NK-92 (cell line): ENCODE results near the gene RFLNA.

Source experiments
- DNase-seq: peaks from one replicate; lab custom pipeline; 2025; ENCODE audit not compliant: unreplicated experiment; lab: John Stamatoyannopoulos, UW

Gene RFLNA

DNA sequence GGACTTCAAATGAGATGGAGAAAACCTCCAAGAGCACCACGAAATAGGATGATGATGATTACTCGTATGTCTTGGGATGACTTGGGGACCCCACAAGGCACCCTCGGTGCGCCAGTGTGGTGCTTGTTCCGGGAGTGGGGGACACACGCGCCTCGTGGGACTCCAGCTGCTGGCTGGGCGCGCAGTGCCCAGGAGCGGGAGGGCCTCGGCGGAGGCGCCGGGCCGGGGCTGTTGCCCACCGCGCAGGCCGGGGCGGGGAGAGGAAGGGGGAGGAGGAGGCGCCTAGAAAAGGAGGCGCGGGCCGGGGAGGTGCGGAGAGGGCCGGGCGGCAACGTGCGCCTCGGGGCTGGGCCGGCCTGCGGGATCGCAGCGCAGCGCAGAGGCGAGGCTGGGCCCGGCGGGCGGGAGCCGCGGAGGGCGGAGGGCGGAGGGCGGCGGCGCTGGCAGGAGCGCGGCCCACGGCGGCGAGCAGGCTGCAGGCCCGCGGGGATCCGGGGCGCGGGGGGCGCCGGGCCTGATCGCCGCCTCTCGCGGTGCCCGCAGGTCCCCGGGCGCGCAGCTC, at the start of gene RFLNA:
Gene RFLNA, plus strand, starts transcription at position 314 of the 562 bp plus-strand sequence. CDS start 337 bp downstream, outside the sequence.
- DNase-seq, result no peak

DNA sequence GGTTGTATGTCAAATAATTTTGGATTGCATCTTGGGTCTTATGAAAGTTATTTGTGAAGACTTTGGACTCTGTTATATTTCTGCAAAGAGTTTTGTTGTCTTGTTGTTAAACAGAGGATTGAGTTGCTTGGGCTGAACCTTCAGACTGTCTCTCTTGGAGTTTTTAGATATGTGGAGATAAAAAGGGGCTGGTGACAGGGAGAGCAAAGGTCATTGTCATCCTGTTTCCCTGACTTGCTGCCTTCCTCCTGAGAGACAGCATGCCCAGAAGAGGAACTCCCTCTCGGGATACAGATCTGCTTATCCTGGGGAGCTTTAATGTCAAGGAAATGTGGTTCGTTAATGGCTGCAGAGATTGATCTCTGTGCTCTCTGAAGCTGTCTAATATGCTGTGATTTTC, 47.6 kb upstream of the RFLNA start:
- DNase-seq, result no peak

GRCh38 chr12:124248941-124249825, 45.7 kb upstream of the RFLNA start:
- DNase-seq, result no peak

DNA sequence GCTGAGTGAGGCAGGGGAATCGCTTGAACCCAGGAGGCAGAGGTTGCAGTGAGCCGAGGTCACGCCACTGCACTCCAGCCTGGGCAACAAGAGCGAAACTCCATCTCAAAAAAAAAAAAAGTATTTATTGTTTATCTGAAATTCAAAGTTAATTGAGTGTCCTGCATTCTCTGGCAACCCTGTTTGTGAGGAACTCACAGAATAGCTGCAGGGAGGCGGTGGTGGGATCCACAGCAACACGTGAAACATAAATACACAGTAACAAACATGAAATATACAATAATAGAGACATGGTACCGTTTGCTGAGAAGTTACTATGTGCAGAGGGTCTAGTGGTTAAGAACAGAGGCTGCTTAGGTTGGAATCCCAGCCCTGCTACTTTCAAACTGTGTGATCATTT, 43.7 kb upstream of the RFLNA start:
- no peak for DNase-seq

- DNase-seq, result no peak
These were observed 41.9 kb upstream of the RFLNA start for GRCh38 chr12:124252964-124253363.

GRCh38 chr12:124254126-124254525, 40.8 kb upstream of the RFLNA start:
- no peak for DNase-seq

DNA sequence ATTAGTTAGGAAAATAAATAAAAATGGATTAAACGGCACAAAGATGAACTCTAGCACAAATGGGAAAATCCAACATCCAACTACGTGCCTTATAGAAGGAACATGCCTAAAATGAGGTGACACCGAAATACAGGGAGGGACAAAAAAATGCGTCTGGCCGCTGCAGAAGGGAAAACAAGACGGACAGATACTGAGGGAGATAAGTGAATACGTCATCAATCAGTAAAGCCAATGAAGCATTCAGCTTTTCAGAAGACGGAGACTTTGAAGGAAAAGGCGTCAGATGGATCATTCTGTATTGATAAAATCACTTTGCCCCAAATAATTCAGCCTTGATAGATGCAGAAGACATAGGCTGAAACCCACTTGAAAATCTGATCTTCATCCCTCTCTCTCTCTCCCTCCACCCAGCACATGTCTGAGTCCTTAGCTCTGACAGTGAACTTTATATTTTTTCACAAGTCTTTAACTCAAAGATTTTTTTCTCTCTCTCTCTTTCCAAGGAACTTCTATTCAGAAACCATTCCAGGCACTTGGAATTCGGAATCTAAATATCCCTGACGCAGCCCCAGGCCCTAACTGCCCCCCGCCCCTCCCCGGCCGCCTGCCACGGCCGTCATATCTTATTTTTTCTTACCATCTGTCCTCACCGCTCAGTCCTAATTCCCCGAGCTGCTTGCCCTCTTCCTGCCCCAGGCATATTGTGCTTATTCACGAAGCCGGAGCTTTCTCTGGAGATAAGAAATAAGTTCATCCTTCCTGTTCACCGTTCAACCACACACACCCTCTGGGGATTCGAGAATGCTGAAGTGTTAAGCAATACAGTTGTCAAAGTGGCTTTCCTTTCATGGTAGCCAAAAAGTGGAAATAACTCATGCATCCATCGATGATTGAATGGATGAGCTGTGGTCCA, 35.5 kb upstream of the RFLNA start:
- no peak for DNase-seq

DNA sequence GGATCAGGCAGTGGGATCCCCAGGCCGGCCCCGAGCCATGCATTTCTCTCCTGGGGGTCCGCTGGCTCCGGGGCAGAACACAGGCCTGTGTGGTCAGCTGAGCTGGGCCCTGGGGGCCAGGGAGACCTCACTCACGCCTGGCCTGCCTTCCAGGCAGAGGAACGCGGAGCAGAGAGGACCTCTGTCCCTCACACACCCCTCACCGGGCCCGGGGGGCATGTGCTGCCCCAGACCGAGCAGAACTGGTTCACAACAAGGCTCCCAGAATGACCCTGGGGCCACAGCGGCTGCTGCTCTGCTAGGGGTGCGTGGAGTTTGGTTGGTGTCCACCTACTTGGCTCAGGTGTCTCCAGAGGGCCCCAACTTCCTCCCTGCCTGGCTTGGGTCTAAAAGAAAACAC, 33.0 kb upstream of the RFLNA start:
- no peak for DNase-seq

GRCh38 chr12:124264089-124264795, 30.7 kb upstream of the RFLNA start:
- no peak for DNase-seq

- DNase-seq, result no peak
These were observed 30.0 kb upstream of the RFLNA start for GRCh38 chr12:124264879-124265278.

GRCh38 chr12:124267205-124267778, 27.6 kb upstream of the RFLNA start:
- no peak for DNase-seq

DNA sequence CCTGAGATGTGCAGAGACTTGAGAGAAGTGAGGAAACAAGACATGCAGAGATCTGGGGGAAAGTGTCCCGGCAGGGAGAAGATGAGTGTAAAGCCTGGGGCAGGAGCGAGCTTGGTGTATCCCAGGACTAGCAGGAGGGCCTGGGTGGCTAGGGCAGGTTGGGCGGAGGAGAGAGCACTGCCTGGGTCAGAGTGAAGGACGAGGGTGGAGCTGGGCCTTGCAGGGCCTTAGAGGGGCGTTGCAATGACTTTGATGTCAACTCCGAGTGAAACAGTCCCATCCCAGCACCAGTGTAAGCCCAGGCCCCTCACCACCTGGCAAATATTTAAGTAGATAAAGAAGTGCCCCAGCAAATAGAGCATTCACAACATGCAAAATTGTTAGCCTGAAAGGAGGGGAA, 24.2 kb upstream of the RFLNA start:
- DNase-seq, result no peak

DNA sequence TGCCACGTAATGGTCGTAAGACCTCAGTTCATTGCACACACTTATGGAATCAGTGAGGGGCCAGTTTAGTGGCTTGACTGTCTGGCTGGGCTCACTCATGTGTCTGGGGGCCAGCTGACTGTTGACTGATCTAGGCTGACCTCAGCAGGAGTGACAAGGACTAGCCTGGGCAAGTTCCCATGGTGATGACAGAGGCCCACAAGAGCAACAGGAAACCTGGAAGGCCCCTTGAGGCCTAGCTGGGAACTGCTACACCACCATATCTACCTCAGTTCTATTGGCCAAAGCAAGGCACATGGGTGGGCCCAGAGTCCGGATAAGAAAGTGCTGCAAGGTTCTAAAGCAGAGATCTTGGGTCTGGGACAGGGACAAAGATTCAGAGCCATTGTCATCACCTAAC, 21.3 kb upstream of the RFLNA start:
- DNase-seq, result no peak

- DNase-seq, result no peak
These were observed 18.6 kb upstream of the RFLNA start for GRCh38 chr12:124276337-124276736.

- no peak for DNase-seq
These were observed 17.3 kb upstream of the RFLNA start for GRCh38 chr12:124277394-124278241.

DNA sequence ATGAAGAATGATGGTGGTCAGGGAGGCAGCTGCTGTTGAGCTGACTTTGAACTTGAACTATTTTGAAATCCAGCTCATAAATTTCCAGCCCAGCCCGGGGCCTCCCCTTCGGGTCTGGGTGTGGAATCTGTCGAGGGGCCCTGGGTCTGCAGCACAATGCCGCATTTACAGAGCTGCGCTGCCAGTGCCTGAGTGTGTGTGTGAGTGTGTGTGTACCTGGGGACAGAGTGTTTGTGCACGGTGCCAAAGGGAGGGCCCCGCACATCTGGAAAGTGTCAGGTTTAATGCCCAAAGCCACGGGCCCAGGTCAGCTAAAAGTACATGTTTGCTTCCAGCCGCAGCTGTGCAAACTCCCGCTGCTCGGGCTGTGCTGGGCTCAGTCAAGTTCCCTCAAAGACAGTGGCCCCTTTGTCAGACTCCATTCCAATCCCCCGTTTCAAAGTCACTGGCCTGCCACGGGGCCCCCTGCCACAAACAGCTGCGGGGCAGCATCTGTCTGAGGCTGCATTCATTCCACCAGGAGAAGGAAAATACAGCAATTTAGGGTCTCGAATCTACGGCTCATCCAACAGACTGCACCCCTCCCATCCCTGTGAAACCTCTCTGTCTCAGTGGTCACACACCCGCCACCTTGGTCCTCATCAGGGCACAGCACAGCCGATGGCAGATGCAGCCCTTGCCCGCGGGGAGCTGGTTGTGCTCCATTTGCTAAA, 16.3 kb upstream of the RFLNA start:
- DNase-seq, result no peak

DNA sequence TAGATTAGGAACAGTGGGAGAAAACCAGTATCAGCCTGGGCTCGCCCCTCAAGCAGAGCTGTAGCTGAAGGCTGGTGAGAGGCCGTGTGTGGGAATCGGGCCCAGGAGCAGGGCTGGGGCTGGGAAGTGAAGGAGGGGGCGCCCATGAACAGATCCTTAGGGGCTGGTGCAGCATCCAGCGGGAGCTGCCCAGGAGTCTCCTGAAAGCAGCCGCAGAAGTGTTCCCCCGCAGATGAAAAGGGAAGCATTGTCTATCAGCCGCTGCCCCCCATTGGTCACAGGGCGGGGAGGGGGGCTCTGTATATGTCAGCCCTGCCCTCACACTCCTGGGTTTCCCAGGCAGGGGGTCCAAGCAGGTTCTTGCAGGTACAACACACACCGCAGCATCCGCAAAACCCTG, 15.6 kb upstream of the RFLNA start:
- no peak for DNase-seq

DNA sequence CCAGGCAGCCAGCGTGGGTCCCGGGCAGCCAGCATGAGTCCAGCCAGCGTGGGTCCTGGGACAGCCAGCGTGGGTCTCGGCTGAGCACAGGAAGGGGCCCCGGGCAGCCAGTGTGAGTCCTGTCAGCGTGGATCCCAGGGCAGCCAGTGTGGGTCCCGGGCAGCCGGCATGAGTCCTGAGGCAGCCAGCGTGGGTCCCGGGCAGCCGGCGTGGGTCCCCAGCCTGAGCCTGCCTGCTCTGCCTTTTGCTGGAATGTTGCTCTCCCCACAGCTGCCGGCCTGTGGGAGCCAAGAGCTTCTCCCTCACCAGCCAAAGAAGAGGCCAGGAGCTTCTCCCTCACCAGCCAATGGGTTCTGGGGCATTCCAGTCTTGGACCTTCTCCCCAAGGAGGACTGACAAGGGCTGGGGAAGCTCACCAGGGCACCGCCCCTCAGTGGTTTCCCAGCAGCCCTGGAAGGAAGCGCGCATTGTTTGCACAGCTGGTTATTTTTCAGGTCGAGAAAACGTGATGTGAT, 15.0 kb upstream of the RFLNA start:
- no peak for DNase-seq

DNA sequence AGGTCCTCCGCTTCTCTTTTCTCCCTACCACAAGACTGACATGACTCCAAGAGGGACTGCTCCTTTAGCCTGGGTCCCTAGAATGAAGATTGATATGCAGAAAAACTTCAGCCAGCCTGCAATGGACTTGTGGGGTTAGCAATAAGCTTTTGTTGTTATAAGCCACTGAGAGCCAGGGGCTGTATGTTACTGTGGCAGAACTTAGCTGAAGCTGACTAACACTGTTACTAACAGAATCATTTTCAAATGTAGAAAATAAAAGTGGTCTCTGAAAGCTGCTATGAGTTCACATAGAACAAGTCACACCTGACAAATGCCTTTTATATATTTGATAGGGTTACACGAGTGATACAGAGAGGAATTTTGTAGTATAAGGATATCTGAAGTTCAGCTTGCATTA, 13.6 kb upstream of the RFLNA start:
- DNase-seq, result no peak
